Measurements from ENCODE around the gene DPP10. TPM values are rescaled to one million over a fixed set of nuclear protein-coding genes. Genes with fewer than 3 reads are reported as not detected.

The DPP10 gene
- total and polyA plus RNA-seq, 9 donors = 0.12 to 5.9 (median 0.64) TPM; not detected in 3

DNA sequence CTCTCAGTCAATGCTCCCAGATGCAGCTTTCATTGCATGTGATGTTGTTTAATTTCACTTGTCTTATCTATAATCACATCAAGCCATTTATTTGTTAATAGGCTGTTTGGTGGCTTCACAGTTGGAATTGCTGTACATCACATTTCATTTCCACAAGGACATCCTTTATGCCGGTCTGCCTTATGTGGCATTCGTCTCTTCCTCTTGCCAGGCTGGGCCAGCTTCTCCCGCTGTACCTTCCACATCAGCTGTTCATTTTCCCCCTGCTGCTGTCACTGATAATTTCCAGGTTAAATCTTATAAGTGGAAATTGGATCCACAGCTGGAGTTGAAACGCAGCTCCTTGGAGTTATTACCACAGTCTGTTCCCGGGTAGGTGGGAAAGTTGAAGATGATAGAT lies 110.6 kb downstream of the DPP10 start:
- Histone ChIP-seq H3K4me1 (ENCODE audit: insufficient read depth) (no peaks in the 10 kb centered on the region), H3K27ac (no peak overlapping the region), H3K27me3 (no peaks in the 10 kb centered on the region), H3K4me3 (no peak overlapping the region), H3K36me3 (no peaks in the 10 kb centered on the region), H3K9me3 (no peaks in the 10 kb centered on the region)
- no peak for TF ChIP-seq EP300 (IDR thresholded peaks at IDR 0.05)
- no peak for TF ChIP-seq POLR2A (IDR thresholded peaks at IDR 0.05)
- TF ChIP-seq CTCF (IDR thresholded peaks at IDR 0.05) = no peak
- DNase-seq = no peak
- 47 to 72% (median 55%) methylated on average over 5 of the region's 5 CpGs for WGBS, 3 donors
- intact Hi-C loops (cut with DNase I) = no loop called here

DNA sequence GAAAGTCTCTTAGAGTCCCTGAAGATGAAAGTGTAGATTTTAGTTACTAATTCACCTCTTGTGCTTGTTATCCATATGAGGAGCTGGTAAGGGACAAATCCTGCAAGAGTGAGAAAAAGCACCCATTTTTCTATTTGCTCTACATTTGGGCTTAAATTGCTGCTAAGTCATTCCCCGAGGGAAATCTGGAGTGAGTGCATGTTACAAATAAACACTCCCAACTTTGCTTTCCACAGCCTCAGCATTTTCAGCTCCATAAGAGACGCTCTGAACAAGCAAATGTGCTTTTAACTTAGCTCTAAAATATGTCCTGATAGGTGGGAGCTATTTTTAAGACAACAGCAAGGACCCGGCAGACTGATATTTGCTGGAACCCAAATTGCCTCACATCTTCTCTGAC lies 126.7 kb downstream of the DPP10 start:
- Histone ChIP-seq H3K4me3 (no peak overlapping the region), H3K36me3 (no peaks in the 10 kb centered on the region), H3K27me3 (no peaks in the 10 kb centered on the region), H3K27ac (no peak overlapping the region), H3K9me3 (no peaks in the 10 kb centered on the region), H3K4me1 (ENCODE audit: insufficient read depth) (no peaks in the 10 kb centered on the region)
- TF ChIP-seq EP300 (IDR thresholded peaks at IDR 0.05) (no peak), CTCF (IDR thresholded peaks at IDR 0.05) (no peak), POLR2A (IDR thresholded peaks at IDR 0.05) (no peak)
- intact Hi-C loops (cut with DNase I) = no loop called here
- DNase-seq = no peak
- 23 to 45% (median 24%) methylated on average over 3 of the region's 3 CpGs for WGBS, 3 donors

- no peaks in the 10 kb centered on the region for H3K4me1 ChIP-seq (ENCODE audit: insufficient read depth)
- H3K4me3 ChIP-seq = no peak overlapping the region
- no peaks in the 10 kb centered on the region for H3K27me3 ChIP-seq
- H3K36me3 ChIP-seq = no peaks in the 10 kb centered on the region
- TF ChIP-seq POLR2A (IDR thresholded peaks at IDR 0.05) (no peak), EP300 (IDR thresholded peaks at IDR 0.05) (no peak)
- no peaks in the 10 kb centered on the region for H3K9me3 ChIP-seq
- no peak overlapping the region for H3K27ac ChIP-seq
- intact Hi-C loops (cut with DNase I) = no loop called here
- DNase-seq = no peak
- WGBS, 3 donors = 83 to 84% (median 84%) methylated on average over 2 of the region's 2 CpGs
Observed at GRCh38 chr2:114577657-114578056, 135.2 kb downstream of the DPP10 start.

DNA sequence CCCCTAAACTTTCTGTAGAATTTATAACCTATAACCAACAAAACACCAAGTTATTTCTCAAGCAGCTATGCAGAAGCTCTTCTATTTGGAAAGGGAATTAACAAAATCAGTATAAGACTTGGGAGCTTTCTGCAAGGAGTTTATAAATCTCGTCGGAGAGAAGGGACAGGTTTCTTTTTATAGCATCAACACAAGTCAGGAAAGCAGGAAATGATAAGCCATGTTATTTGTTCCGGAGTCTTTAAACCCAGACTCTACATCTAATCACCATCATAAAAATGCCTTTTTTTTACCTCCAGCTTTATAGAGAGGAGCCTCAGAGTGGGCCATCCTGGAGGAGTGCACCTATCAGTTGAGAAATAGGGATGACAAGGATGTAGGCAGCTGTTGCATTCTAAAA lies 137.1 kb downstream of the DPP10 start:
- H3K4me3 ChIP-seq = no peak overlapping the region
- 1 to 3% (median 2%) methylated on average over 3 of the region's 3 CpGs for WGBS, 3 donors

DNA sequence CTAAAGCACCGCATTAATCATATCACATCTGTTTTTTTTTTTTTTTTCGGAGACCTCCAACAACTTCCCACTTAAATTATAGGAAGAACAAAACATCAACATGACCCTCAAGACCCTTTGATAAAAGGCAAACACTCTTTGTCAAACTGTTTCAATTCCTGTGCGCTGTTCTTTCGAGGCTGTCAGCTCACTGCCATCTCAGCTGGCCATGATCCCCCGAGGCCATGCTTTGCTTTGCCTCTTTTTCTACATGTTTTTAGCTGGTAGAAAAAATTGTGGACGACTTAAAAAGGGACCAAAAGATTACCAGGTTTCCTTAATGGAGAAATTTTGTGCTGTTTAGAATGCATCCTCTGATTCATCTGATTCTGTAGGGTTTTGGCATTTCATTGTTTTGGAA lies 138.2 kb downstream of the DPP10 start:
- H3K27ac ChIP-seq = no peak overlapping the region
- TF ChIP-seq EP300 (IDR thresholded peaks at IDR 0.05) (no peak), CTCF (IDR thresholded peaks at IDR 0.05) (no peak), POLR2A (IDR thresholded peaks at IDR 0.05) (no peak)
- H3K36me3 ChIP-seq = no peaks in the 10 kb centered on the region
- no peak for DNase-seq
- H3K4me1 ChIP-seq (ENCODE audit: insufficient read depth) = no peaks in the 10 kb centered on the region
- H3K4me3 ChIP-seq = no peak overlapping the region
- H3K27me3 ChIP-seq = no peaks in the 10 kb centered on the region
- H3K9me3 ChIP-seq = no peaks in the 10 kb centered on the region
- intact Hi-C loops (cut with DNase I) = no loop called here
- 47 to 53% (median 52%) methylated on average over 6 of the region's 6 CpGs for WGBS, 3 donors

More for the DNA sequence above, 137.1 kb downstream of the DPP10 start:
- intact Hi-C loops (cut with DNase I) = no loop called here
- no peaks in the 10 kb centered on the region for H3K4me1 ChIP-seq (ENCODE audit: insufficient read depth)
- H3K27ac ChIP-seq = no peak overlapping the region
- H3K27me3 ChIP-seq = no peaks in the 10 kb centered on the region
- no peaks in the 10 kb centered on the region for H3K36me3 ChIP-seq
- TF ChIP-seq CTCF (IDR thresholded peaks at IDR 0.05) (no peak), EP300 (IDR thresholded peaks at IDR 0.05) (no peak), POLR2A (IDR thresholded peaks at IDR 0.05) (no peak)
- H3K9me3 ChIP-seq = no peaks in the 10 kb centered on the region
- no peak for DNase-seq
